Astrocyte of the cerebellum (primary cell): ENCODE data around the gene PIMREG.

Experiments used
- DNase-seq: peaks from one replicate; pipeline ENCODE4 v3.0.0-alpha.2; 2011; ENCODE audit warnings: low read depth
- H3K4me3 ChIP-seq: 2 replicates; pipeline ENCODE4 v1.5.1; 2011; ENCODE audit warnings: mild to moderate bottlenecking, low read depth, low read length, moderate library complexity
- in situ Hi-C: cut with HindIII; loops from 2 replicates; pipeline ENCODE4 v1.10.0; 2017; ENCODE audit warnings: low sequenced_read_pairs
- TF ChIP-seq, protein P1 (sequence below): IDR thresholded peaks from 2 replicates; pipeline ENCODE4 v1.5.1; 2012; ENCODE audit warnings: low read length, low read depth, moderate library complexity, mild to moderate bottlenecking; ENCODE audit errors: missing control alignments

The PIMREG gene

DNA sequence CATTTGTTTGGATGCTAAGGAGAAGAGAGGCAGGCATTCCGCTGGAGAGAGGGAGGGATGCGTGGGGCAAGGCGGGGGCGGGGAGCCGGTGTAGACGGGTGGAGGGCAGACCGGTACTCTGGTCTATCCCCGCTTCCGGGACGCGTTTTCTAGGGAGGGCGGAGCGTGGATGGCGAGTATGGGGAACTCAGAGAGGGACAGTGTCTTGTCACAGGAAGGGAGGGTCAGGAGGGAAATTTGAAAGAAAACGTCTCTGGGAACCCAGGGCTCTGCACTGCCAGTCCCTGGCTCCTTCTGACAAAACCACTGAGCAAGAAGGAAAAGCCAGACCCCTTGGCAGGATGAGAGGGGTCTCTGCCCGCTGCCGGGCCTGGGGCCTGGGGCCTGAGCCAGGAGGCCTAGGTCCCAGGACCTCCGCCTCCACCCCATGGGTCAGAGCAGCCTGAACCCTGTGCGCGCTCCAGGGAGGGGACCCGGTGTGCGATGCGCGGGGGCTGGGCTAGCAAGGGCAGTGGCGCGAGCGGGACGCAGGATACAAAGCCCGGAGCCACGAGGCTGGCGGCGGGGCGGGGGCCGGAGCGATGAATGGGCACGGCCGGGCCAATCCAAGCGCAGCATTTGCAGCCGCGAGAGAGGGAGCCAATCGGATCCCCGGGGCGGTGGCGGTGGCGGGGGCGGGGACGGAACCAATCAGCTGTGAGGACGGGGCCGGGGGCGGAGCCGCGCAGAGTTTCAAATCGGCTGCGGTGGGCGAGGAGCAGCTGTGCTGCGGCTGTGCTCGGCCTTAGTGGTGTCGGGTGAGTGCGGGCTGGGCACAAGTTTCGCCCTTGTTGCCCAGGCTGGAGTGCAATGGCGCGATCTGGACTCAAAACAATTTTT is at the start of gene PIMREG:
PIMREG (plus strand) TSS at position 764 of the 879 bp plus-strand sequence. CDS start 656 bp downstream, outside the sequence.
- in situ Hi-C loops, result no loop called here
- peak within 1 kb of the TSS; percentile 54 for H3K4me3 ChIP-seq
- TF ChIP-seq, protein P1, sequence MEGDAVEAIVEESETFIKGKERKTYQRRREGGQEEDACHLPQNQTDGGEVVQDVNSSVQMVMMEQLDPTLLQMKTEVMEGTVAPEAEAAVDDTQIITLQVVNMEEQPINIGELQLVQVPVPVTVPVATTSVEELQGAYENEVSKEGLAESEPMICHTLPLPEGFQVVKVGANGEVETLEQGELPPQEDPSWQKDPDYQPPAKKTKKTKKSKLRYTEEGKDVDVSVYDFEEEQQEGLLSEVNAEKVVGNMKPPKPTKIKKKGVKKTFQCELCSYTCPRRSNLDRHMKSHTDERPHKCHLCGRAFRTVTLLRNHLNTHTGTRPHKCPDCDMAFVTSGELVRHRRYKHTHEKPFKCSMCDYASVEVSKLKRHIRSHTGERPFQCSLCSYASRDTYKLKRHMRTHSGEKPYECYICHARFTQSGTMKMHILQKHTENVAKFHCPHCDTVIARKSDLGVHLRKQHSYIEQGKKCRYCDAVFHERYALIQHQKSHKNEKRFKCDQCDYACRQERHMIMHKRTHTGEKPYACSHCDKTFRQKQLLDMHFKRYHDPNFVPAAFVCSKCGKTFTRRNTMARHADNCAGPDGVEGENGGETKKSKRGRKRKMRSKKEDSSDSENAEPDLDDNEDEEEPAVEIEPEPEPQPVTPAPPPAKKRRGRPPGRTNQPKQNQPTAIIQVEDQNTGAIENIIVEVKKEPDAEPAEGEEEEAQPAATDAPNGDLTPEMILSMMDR, result no peak
- peak; percentile 76 for DNase-seq

DNA sequence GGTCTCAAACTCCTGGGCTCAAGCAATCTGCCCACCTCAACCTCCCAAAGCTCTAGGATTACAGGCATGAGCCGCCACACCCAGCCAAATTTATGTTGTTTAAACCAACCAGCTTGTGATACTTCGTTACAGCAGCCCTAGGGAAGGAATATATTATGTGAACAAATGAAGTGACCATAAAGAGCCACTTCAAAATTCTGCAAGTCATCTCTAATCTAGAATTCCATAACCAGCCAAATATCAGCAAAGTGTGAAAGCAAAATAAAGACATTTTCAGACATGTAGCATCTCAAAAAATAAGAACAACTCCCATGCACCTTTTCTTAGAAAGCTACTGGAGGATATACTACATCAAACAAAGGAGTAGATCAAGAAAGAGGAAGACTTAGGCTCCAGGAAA is 45.3 kb upstream of the PIMREG start:
- in situ Hi-C loops, result no loop called here
- TF ChIP-seq, protein P1, result no peak
- H3K4me3 ChIP-seq, result no peak overlapping the region
- no peak for DNase-seq

- H3K4me3 ChIP-seq, result no peak overlapping the region
- in situ Hi-C loops, result no loop called here
- DNase-seq, result no peak
- TF ChIP-seq, protein P1, result no peak
Measured at GRCh38 chr17:6402258-6402657, 42.0 kb upstream of the PIMREG start.

DNA sequence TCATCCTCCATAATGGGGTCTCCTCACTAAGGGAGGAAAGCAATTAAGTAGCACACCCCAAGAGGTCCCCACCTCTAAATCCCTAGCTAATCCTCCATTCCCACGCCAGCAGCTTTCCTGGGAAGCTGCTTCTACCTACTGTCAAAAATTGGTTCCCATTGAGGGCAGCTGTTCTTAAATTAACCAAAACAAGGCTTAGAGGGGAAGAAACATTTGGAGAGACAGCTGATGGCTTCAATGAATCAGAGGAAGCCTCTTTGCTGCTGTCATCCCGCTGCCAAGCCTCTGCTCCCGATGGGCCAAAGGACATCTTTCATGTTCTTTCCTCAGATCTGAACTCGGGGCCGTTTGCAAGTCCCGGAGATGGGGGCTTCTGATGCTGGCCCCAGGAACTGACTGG is 36.0 kb upstream of the PIMREG start:
- no peak for DNase-seq
- no peak overlapping the region for H3K4me3 ChIP-seq
- TF ChIP-seq, protein P1, result no peak
- in situ Hi-C loops, result no loop called here

- TF ChIP-seq, protein P1, result no peak
- in situ Hi-C loops, result no loop called here
- no peak for DNase-seq
- H3K4me3 ChIP-seq, result no peak overlapping the region
Measured at GRCh38 chr17:6408735-6409134, 35.5 kb upstream of the PIMREG start.

GRCh38 chr17:6413065-6413464 is 31.2 kb upstream of the PIMREG start:
- peak; percentile 15 for DNase-seq
- TF ChIP-seq, protein P1, result peak; percentile 50
- no peak overlapping the region for H3K4me3 ChIP-seq
- in situ Hi-C loops, result no loop called here
